Measurements from ENCODE around the gene BUB1. TPM values are rescaled to one million over a fixed set of nuclear protein-coding genes. Genes with fewer than 3 reads are reported as not detected.
"Not testable (repeated sequence)": the region's sequence is repeated elsewhere in the genome, so short reads cannot be mapped to it uniquely, and the experiment has no call there.

The BUB1 gene
- total and polyA plus RNA-seq, 9 donors = 0.17 to 2.3 (median 0.74) TPM

DNA sequence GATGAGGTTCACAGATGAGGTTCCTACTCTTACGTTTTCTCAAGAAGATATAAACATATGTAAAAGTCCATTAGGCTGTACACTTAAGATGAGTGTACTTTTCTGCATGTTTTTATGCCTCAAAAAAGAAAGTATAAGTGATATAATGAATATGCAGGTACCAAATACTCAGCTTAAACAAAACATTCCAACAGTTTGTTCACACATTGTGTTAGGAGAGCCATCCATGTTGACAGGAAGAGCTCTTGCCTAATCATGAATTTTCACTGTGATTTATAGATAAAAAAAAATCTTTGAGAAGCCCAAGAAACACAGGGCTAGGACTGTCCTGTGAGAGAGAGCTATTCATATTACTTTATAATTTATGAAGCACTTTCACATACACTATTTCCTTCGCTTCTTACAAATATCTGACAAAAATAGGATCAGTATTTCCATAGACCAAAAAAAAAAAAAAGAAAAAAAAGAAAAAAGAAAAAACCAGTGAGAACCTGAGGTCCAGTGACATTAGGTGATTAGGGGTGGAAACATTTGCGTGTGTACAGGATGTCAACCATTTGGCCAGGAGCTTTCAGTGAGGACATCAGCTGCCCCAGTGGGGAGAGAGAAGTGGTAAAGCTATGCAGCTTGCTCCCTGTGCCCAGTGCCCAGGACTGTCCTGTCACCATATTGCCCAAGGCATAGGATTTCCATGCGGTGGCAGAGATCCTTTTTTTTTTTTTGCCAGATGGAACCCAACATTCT, 38.7 kb downstream of the BUB1 start:
- intact Hi-C loops (cut with DNase I) = no loop called here

DNA sequence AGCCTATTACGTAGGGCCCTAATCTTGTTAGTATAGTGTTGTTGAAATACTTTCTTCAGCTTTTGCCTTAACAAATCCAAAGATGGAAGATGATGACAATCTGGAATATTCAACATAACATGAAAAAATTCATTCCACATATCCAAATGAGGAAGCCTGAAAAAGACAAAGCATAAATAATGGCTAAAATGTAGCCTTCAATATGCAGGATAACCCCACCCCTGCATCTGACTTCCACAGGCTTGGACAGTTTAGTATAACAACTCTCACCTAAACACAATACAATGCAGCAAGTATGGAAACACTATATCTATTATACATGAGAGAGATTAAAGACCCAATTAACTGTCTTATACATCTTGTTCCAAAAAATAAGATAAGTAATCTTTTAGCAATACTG, 39.9 kb downstream of the BUB1 start:
- Histone ChIP-seq H3K27ac (no peak overlapping the region), H3K4me3 (no peak overlapping the region), H3K4me1 (ENCODE audit: insufficient read depth) (no peaks in the 10 kb centered on the region), H3K36me3 (no peaks in the 10 kb centered on the region), H3K9me3 (no peaks in the 10 kb centered on the region), H3K27me3 (no peaks in the 10 kb centered on the region)
- intact Hi-C loops (cut with DNase I) = no loop called here
- no peak for TF ChIP-seq POLR2A (IDR thresholded peaks at IDR 0.05)
- TF ChIP-seq, protein P1, sequence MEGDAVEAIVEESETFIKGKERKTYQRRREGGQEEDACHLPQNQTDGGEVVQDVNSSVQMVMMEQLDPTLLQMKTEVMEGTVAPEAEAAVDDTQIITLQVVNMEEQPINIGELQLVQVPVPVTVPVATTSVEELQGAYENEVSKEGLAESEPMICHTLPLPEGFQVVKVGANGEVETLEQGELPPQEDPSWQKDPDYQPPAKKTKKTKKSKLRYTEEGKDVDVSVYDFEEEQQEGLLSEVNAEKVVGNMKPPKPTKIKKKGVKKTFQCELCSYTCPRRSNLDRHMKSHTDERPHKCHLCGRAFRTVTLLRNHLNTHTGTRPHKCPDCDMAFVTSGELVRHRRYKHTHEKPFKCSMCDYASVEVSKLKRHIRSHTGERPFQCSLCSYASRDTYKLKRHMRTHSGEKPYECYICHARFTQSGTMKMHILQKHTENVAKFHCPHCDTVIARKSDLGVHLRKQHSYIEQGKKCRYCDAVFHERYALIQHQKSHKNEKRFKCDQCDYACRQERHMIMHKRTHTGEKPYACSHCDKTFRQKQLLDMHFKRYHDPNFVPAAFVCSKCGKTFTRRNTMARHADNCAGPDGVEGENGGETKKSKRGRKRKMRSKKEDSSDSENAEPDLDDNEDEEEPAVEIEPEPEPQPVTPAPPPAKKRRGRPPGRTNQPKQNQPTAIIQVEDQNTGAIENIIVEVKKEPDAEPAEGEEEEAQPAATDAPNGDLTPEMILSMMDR (IDR thresholded peaks at IDR 0.05) = no peak
- DNase-seq = no peak
- 67 to 93% (median 74%) methylated on average over 1 of the region's 1 CpG for WGBS, 3 donors

More for the DNA sequence above, 38.7 kb downstream of the BUB1 start:
- Histone ChIP-seq H3K4me1 (ENCODE audit: insufficient read depth) (no peaks in the 10 kb centered on the region), H3K27me3 (no peaks in the 10 kb centered on the region), H3K4me3 (no peak overlapping the region), H3K9me3 (no peaks in the 10 kb centered on the region), H3K36me3 (no peaks in the 10 kb centered on the region), H3K27ac (no peak overlapping the region)
- TF ChIP-seq POLR2A (IDR thresholded peaks at IDR 0.05) (no peak), EP300 (IDR thresholded peaks at IDR 0.05) (no peak)
- TF ChIP-seq, protein P1 (IDR thresholded peaks at IDR 0.05) = no peak
- no peak for DNase-seq
- 85 to 87% (median 85%) methylated on average over 4 of the region's 4 CpGs for WGBS, 3 donors

DNA sequence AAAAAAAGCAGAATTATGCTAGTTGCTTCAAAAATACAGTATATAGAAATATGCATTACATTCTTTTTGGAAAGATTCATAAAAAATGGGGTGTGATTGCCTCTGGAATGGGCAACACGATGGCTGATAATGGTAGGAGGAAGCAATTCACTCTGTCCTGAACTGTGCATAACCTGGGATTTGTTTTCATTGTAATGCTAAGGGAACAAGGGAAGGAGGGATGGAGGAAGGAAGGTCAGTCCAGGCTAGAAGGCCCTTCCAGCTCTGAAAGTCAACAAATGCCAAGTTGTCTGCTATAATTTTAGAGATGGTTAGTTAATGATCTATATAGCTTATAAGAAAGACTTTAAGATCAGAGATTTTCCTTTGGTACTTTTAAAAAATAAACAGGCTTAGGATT, 40.8 kb downstream of the BUB1 start:
- 65 to 71% (median 67%) methylated on average over 1 of the region's 1 CpG for WGBS, 3 donors
- Histone ChIP-seq H3K27me3 (no peaks in the 10 kb centered on the region), H3K4me3 (no peak overlapping the region), H3K27ac (no peak overlapping the region), H3K9me3 (no peaks in the 10 kb centered on the region), H3K36me3 (no peaks in the 10 kb centered on the region), H3K4me1 (ENCODE audit: insufficient read depth) (no peaks in the 10 kb centered on the region)
- TF ChIP-seq POLR2A (IDR thresholded peaks at IDR 0.05) (no peak), EP300 (IDR thresholded peaks at IDR 0.05) (no peak)
- TF ChIP-seq, protein P1 (IDR thresholded peaks at IDR 0.05) = no peak
- DNase-seq = no peak
- intact Hi-C loops (cut with DNase I) = no loop called here

DNA sequence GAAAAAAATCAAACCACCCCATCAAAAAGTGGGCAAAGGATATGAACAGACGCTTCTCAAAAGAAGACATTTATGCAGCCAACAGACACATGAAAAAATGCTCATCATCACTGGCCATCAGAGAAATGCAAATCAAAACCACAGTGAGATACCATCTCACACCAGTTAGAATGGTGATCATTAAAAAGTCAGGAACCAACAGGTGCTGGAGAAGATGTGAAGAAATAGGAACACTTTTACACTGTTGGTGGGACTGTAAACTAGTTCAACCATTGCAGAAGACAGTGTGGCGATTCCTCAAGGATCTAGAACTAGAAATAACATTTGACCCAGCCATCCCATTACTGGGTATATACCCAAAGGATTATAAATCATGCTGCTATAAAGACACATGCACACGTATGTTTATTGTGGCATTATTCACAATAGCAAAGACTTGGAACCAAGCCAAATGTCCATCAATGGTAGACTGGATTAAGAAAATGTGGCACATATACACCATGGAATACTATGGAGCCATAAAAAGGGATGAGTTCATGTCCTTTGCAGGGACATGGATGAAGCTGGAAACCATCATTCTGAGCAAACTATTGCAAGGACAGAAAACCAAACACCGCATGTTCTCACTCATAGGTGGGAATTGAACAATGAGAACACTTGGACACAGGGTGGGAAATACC, 41.8 kb downstream of the BUB1 start:
- H3K4me1 ChIP-seq (ENCODE audit: insufficient read depth); DNase-seq; H3K9me3 ChIP-seq; H3K27me3 ChIP-seq; H3K4me3 ChIP-seq; H3K27ac ChIP-seq; H3K36me3 ChIP-seq; intact Hi-C loops (cut with DNase I): not testable (repeated sequence)
- WGBS, 3 donors = 94 to 97% (median 95%) methylated on average over 3 to 4 of the region's 4 CpGs

DNA sequence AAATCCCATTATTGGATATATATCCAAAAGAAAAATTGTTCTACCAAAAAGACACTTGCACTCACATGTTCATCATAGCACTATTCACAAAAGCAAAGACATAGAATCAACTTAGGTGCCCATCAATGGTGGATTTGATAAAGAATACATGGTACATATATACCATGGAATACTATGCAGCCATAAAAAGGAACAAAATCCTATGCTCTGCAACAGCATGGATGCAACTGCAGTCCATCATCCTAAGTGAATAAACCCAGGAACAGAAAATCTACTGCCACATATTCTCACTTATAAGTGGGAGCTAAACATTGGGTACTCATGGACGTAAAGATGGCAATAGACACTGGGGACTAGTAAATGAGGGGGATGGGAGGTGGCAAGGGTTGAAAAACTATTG, 50.5 kb downstream of the BUB1 start:
- DNase-seq; H3K36me3 ChIP-seq; intact Hi-C loops (cut with DNase I); H3K27ac ChIP-seq; H3K9me3 ChIP-seq; H3K4me3 ChIP-seq; H3K4me1 ChIP-seq (ENCODE audit: insufficient read depth); H3K27me3 ChIP-seq: not testable (repeated sequence)
- WGBS, 3 donors = 93 to 97% (median 96%) methylated on average over 1 of the region's 1 CpG

DNA sequence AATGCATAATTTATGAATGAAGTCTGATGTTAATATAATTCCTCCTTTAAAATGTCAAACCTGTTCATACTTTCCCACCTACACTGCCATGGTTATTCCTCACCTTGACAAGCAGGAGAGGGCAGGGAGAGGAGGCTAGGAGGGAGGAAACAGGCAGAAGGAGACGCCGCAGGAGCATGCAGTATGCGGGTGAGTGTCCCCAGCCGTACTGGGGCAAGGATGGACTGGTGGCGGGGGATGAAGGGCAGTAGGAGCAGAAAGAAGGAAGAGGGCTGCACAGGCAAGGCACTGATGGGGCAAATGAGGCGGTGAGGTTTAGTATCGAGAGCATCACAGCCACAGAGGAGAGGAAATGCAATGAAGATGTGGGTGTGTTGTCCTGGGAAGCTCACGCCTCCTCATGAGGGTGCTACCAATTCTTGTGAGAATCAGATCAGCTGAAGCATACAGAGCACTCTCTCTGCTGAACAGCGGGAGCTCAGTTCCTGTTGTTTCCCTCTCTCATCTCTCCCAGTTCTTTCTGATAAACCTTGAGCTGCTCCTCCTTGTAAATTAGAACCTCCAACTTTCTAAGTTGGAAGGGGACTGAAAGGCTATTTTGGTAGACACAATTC, 58.4 kb downstream of the BUB1 start:
- H3K4me3 ChIP-seq; H3K27ac ChIP-seq; intact Hi-C loops (cut with DNase I); H3K9me3 ChIP-seq; H3K4me1 ChIP-seq (ENCODE audit: insufficient read depth); H3K36me3 ChIP-seq; DNase-seq; H3K27me3 ChIP-seq: not testable (repeated sequence)
- WGBS, 3 donors = 55 to 60% (median 59%) methylated on average over 1 to 2 of the region's 9 CpGs

DNA sequence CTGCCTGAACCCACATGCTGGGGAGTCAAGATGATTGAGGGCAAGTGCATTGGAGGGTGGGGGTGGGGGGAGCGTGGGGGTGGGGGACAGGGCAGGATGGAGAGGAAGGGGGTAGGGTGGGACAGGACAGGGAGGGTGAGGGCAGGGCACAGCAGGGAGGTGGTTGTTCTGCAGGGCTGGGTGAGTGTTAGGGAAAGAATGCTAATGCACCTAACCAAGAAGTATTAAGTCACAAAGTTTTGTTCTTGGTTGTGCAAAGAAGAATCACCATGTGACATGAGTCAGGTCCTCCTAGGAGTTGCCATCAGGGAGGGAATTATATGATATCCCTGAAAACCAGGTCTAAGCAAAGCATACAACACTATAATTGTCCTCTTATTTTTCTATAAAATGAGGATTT, 63.9 kb downstream of the BUB1 start:
- H3K27me3 ChIP-seq; H3K36me3 ChIP-seq; H3K9me3 ChIP-seq; intact Hi-C loops (cut with DNase I); H3K27ac ChIP-seq; H3K4me1 ChIP-seq (ENCODE audit: insufficient read depth); H3K4me3 ChIP-seq; DNase-seq: not testable (repeated sequence)
- WGBS, 3 donors = no CpG with 5 or more reads among the region's 1 CpG

DNA sequence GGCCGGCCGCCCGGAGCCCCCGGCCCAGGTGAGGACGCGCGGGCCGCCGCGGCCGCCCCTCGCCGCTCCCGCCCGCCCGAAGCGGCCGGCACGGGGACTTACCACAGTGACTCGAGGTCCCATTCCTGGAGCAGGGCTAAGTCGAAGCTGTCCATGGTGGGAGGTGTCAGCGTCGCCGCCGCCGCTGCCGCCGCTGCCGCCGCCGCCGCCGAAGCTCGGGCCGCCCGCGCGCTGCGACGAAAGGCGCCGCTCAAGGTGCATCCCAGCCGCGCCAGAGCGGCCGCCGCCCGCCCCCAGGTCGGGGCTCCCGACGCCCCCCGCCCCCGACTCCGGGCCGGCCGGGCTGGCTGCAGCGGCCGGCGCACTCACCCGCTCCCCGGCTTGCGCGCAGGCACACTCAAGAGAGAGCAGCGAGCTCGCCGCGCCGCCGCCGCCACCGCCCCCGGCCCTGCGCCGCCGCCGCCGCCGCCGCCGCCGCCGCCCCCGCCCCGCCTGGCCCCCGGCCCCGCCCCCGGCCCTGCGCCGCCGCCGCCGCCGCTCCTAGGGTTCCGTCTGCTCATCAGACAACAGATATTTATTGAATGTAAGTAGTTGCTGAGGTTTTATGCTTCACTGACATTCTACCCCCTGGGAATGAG, 67.1 kb downstream of the BUB1 start:
- 0 to 1% methylated on average over 18 to 47 of the region's 94 CpGs; no CpG with 5 or more reads in 1 of the 3 donors for WGBS, 3 donors
- H3K4me1 ChIP-seq (ENCODE audit: insufficient read depth); H3K27me3 ChIP-seq; H3K36me3 ChIP-seq; intact Hi-C loops (cut with DNase I); H3K9me3 ChIP-seq: not testable (repeated sequence)
- peak overlapping the region; percentile 13 for H3K4me3 ChIP-seq
- peak in 4 of 5 donors; percentile 6 to 31 (median 18) for DNase-seq
- peak overlapping the region in 1 of 2 donors; percentile 38 for H3K27ac ChIP-seq

Data from ovary (tissue), 9 donors.